B cell (primary cell): Measurements from ENCODE around the gene GIGYF2. TPM values are rescaled to one million over a fixed set of nuclear protein-coding genes. Genes with fewer than 3 reads are reported as not detected.
"Not testable (repeated sequence)": the region's sequence is repeated elsewhere in the genome, so short reads cannot be mapped to it uniquely, and the experiment has no call there.

Source experiments
- ATAC-seq: fragments of 200-7000 bp; cut with Tn5 transposase; one replicate; pipeline ENCODE4 v1.10.0; 2021; ENCODE audit warnings: low read depth, mild to moderate bottlenecking, moderate number of reproducible peaks, moderate library complexity
- CTCF ChIA-PET: fragments of 350-600 bp; sonication (Branson Sonifier 250); formaldehyde crosslinking; loops from one replicate; lab custom pipeline; 2021; ENCODE audit warnings: antibody characterized with exemption, inconsistent platforms; lab: Charles Lee
- POLR2A ChIA-PET: fragments of 350-600 bp; sonication (Branson Sonifier 250); formaldehyde crosslinking; loops from one replicate; lab custom pipeline; 2021; ENCODE audit warnings: antibody characterized with exemption; lab: Charles Lee
- DNase-seq: peaks from one replicate; pipeline ENCODE4 v3.0.0; 2013
- H2AFZ ChIP-seq: 2 replicates; pipeline ENCODE4 v1.6.1; 2012; ENCODE audit warnings: mild to moderate bottlenecking, low read depth, low read length; ENCODE audit not compliant: insufficient read depth, poor library complexity, severe bottlenecking
- H3K27ac ChIP-seq, 2 donors: 1 replicate in 1 of 2; 2 replicates in 1 of 2; pipeline ENCODE4 v1.5.1; 2012 to 2013; ENCODE audit warnings: low read length in 2 of 2, mild to moderate bottlenecking in 2 of 2, moderate library complexity in 1 of 2
- H3K27me3 ChIP-seq, 4 experiments: fragments of 200-600 bp in 1 of 4; sonication (generic) in 1 of 4; replicated peaks in 1 of 4; 1 replicate in 2 of 4; 2 replicates in 2 of 4; pipeline versions ENCODE4 v1.6.1 to v1.7.0; 2013 to 2016; ENCODE audit warnings: low read length in 3 of 4, mild to moderate bottlenecking in 2 of 4, mixed read lengths in 1 of 4, moderate library complexity in 1 of 4; ENCODE audit not compliant: insufficient read depth in 4 of 4, control insufficient read depth in 3 of 4; ENCODE audit errors: control extremely low read depth in 1 of 4
- H3K36me3 ChIP-seq, 2 experiments: replicated peaks in 1 of 2; 1 replicate in 1 of 2; 2 replicates in 1 of 2; pipeline versions ENCODE4 v1.6.1 to v1.7.1; 2013; ENCODE audit warnings: low read length in 1 of 2; ENCODE audit not compliant: insufficient read depth in 2 of 2, control insufficient read depth in 1 of 2; ENCODE audit errors: control extremely low read depth in 1 of 2, extremely low read depth in 1 of 2
- H3K4me1 ChIP-seq, 2 donors: fragments of 200-600 bp in 1 of 2; sonication (generic) in 1 of 2; 1 replicate in 1 of 2; 2 replicates in 1 of 2; pipeline versions ENCODE4 v1.5.1 to v1.6.1; 2013 to 2017; ENCODE audit warnings: low read length in 2 of 2; ENCODE audit not compliant: control insufficient read depth in 2 of 2, insufficient read depth in 2 of 2
- H3K4me2 ChIP-seq: replicated peaks from 2 replicates; pipeline ENCODE3; 2012; ENCODE audit warnings: mild to moderate bottlenecking, low read depth, low read length; ENCODE audit not compliant: poor library complexity, severe bottlenecking
- H3K4me3 ChIP-seq, 5 experiments: fragments of 200-600 bp in 1 of 5; sonication (generic) in 1 of 5; 1 replicate in 3 of 5; 2 replicates in 2 of 5; pipeline versions ENCODE4 v1.5.1 to v1.7.0; 2011 to 2016; ENCODE audit warnings: low read length in 4 of 5, mild to moderate bottlenecking in 4 of 5, low read depth in 2 of 5, control low read depth in 1 of 5, moderate library complexity in 1 of 5; ENCODE audit not compliant: insufficient read depth in 1 of 5; ENCODE audit errors: control extremely low read depth in 1 of 5, extremely low read depth in 1 of 5
- H3K79me2 ChIP-seq: fragments of 200-600 bp; sonication (generic); one replicate; pipeline ENCODE4 v1.6.0; 2016; ENCODE audit warnings: low read length; ENCODE audit not compliant: control insufficient read depth, insufficient read depth
- H3K9ac ChIP-seq: fragments of 200-600 bp; sonication (generic); 2 replicates; pipeline ENCODE4 v1.6.1; 2017; ENCODE audit warnings: mild to moderate bottlenecking, low read length, moderate library complexity
- H3K9me3 ChIP-seq, 3 donors: one replicate each; pipeline versions ENCODE4 v1.6.1 to v1.7.1; 2013; ENCODE audit warnings: low read length in 2 of 3; ENCODE audit not compliant: control insufficient read depth in 2 of 3, insufficient read depth in 1 of 3; ENCODE audit errors: control extremely low read depth in 1 of 3
- H4K20me1 ChIP-seq: 2 replicates; pipeline ENCODE4 v1.6.0; 2012; ENCODE audit warnings: mild to moderate bottlenecking, low read length; ENCODE audit not compliant: insufficient read depth, control insufficient read depth, poor library complexity, severe bottlenecking
- H3K27ac Mint-ChIP-seq: one replicate; pipeline ENCODE4 v1.8.0; 2021; ENCODE audit warnings: mixed read lengths
- H3K27me3 Mint-ChIP-seq: one replicate; pipeline ENCODE4 v1.8.0; 2021; ENCODE audit warnings: mixed read lengths
- H3K4me1 Mint-ChIP-seq: one replicate; pipeline ENCODE4 v1.8.0; 2021; ENCODE audit warnings: mixed read lengths
- H3K4me3 Mint-ChIP-seq: one replicate; pipeline ENCODE4 v1.8.0; 2021; ENCODE audit warnings: mixed read lengths
- H3K9me3 Mint-ChIP-seq: one replicate; pipeline ENCODE4 v1.8.0; 2022; ENCODE audit warnings: mixed read lengths; ENCODE audit not compliant: insufficient read depth
- EZH2 ChIP-seq: IDR thresholded peaks from 2 replicates; pipeline ENCODE4 v1.6.1; 2012; ENCODE audit warnings: borderline replicate concordance, low read depth, mild to moderate bottlenecking, moderate library complexity, low read length; ENCODE audit not compliant: insufficient read depth, poor library complexity, severe bottlenecking
- WGBS: methylation state at CpG from one replicate; pipeline ENCODE4 v1.1.5; 2013; ENCODE audit warnings: missing lambda C conversion rate; ENCODE audit not compliant: insufficient coverage; 5-methylcytosine and 5-hydroxymethylcytosine counted together
- intact Hi-C: fragments of 100-400 bp; cut with micrococcal nuclease; formaldehyde crosslinking; loops from one replicate; pipeline ENCODE4 v1.10.0; 2022
- polyA plus RNA-seq: library from polyadenylated mRNA; depleted of rRNA; stranded (reverse); fragments of >200 nt; gene quantifications from 2 replicates; pipeline ENCODE4 v1.2.3, GENCODE V29; 2012
- total RNA-seq, 2 donors: library from RNA; stranded (reverse); fragments of 120-200 nt in 1 of 2; gene quantifications; 1 replicate in 1 of 2; 2 replicates in 1 of 2; pipeline versions ENCODE4 v1.2.3 to v1.2.4, GENCODE V29; 2013 to 2022
- TF ChIP-seq, protein P1 (sequence below): fragments of 200-600 bp; IDR thresholded peaks from one replicate; pipeline ENCODE4 v1.8.0; 2022; ENCODE audit warnings: antibody characterized with exemption, mild to moderate bottlenecking

The GIGYF2 gene
- total and polyA plus RNA-seq, 2 donors (not counting 1 experiment from before 2014, with no cell fraction given): 7.2 to 108 TPM

DNA sequence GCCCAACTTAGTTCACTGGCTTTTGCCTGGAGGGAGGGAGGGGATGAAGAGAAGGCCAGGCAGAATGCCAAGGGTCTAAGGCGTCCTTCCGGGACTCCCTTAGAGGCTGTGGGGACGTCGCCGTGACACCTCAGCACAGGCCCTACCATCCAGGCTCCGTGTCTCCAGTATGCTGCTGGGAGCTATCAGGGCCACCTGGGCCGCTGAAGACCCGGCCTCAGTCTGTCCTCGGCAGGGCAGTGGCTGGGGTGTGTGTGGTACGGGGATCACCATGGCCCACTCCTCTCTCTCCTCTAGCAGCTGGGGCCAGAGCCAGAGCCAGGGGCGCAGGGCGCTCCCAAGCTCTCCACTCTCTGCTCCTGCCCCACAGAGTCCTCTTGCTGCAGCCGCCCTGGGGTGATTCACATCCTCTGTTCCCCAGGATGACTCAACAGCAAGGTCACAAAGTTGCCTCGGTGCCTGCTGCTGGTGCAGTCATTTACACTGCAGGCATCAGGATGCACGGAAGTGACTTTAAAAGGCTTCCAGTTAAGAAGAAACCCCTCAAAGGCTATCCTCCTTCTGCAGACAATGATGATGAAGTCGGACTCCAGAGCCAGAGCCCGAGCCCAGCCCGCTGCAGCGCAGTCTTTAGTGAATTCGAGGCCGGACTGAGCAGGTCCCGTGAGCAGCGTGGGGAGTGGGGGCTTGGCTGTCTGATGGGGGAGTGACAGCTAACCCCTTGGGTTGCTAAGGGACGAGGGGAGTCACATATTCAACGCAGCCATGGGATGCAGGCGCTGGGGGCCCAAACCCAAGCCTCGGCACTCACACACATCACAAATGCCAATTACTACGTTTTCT is 204.8 kb downstream of the GIGYF2 start:
- Mint-ChIP-seq H3K4me1 (no peaks in the 10 kb centered on the region), H3K4me3 (no peak overlapping the region), H3K9me3 (no peaks in the 10 kb centered on the region), H3K27me3 (no peaks in the 10 kb centered on the region), H3K27ac (no peak overlapping the region)
- no peak overlapping the region for H3K27ac ChIP-seq
- H4K20me1 ChIP-seq: no peaks in the 10 kb centered on the region
- H3K9ac ChIP-seq: no peak overlapping the region
- H3K9me3 ChIP-seq: peaks cover 0 to 10% (median 0%) of the 10 kb centered on the region in 3 donors
- H3K27me3 ChIP-seq: peaks cover 0 to 4% (median 0%) of the 10 kb centered on the region in 4 experiments
- intact Hi-C loops: no loop called here
- TF ChIP-seq, protein P1, sequence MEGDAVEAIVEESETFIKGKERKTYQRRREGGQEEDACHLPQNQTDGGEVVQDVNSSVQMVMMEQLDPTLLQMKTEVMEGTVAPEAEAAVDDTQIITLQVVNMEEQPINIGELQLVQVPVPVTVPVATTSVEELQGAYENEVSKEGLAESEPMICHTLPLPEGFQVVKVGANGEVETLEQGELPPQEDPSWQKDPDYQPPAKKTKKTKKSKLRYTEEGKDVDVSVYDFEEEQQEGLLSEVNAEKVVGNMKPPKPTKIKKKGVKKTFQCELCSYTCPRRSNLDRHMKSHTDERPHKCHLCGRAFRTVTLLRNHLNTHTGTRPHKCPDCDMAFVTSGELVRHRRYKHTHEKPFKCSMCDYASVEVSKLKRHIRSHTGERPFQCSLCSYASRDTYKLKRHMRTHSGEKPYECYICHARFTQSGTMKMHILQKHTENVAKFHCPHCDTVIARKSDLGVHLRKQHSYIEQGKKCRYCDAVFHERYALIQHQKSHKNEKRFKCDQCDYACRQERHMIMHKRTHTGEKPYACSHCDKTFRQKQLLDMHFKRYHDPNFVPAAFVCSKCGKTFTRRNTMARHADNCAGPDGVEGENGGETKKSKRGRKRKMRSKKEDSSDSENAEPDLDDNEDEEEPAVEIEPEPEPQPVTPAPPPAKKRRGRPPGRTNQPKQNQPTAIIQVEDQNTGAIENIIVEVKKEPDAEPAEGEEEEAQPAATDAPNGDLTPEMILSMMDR: no peak
- TF ChIP-seq EZH2: no peak
- no peaks in the 10 kb centered on the region for H3K4me1 ChIP-seq
- 90% methylated on average over 20 of the region's 28 CpGs for WGBS
- H3K4me3 ChIP-seq: no peak overlapping the region
- CTCF ChIA-PET: no interaction called here
- POLR2A ChIA-PET: no interaction called here
- H2AFZ ChIP-seq: no peak overlapping the region
- no peaks in the 10 kb centered on the region for H3K79me2 ChIP-seq
- H3K4me2 ChIP-seq: no peak overlapping the region
- DNase-seq (no peak), ATAC-seq (no peak)
- no peaks in the 10 kb centered on the region for H3K36me3 ChIP-seq

DNA sequence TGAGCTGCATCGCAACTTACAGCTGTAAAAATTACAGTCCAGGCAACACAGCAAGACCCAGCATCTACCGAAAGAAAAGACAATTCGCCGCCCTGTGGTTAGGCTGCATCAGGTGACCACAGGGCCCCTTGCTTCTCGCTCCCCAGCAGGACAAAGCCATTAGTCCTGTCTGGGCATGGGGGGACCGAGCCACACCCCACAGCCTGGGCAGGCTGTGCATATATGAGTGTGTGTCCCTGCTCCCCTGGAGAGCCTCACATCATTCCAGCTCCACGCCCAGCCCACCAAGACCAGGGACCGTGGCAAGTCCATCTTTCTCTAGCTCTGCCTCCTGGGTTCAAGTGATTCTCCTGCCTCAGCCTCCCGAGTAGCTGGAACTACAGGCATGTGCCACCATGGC is 206.9 kb downstream of the GIGYF2 start:
- Histone ChIP-seq H3K79me2 (no peaks in the 10 kb centered on the region), H4K20me1 (no peaks in the 10 kb centered on the region), H3K4me2 (no peak overlapping the region), H3K9me3 (peaks cover 0 to 10% (median 0%) of the 10 kb centered on the region in 3 donors), H3K27ac (no peak overlapping the region), H2AFZ (no peak overlapping the region), H3K9ac (no peak overlapping the region), H3K4me3 (no peak overlapping the region), H3K27me3 (peaks cover 0 to 4% (median 0%) of the 10 kb centered on the region in 4 experiments), H3K36me3 (no peaks in the 10 kb centered on the region), H3K4me1 (no peaks in the 10 kb centered on the region)
- no peak overlapping the region for H3K4me3 Mint-ChIP-seq
- no peak for DNase-seq
- CTCF ChIA-PET: no interaction called here
- WGBS: 88% methylated on average over 8 of the region's 9 CpGs
- H3K4me1 Mint-ChIP-seq: no peaks in the 10 kb centered on the region
- intact Hi-C loops: no loop called here
- ATAC-seq: no peak
- H3K27me3 Mint-ChIP-seq: no peaks in the 10 kb centered on the region
- no peaks in the 10 kb centered on the region for H3K9me3 Mint-ChIP-seq
- no peak overlapping the region for H3K27ac Mint-ChIP-seq
- POLR2A ChIA-PET: no interaction called here
- TF ChIP-seq EZH2: no peak

DNA sequence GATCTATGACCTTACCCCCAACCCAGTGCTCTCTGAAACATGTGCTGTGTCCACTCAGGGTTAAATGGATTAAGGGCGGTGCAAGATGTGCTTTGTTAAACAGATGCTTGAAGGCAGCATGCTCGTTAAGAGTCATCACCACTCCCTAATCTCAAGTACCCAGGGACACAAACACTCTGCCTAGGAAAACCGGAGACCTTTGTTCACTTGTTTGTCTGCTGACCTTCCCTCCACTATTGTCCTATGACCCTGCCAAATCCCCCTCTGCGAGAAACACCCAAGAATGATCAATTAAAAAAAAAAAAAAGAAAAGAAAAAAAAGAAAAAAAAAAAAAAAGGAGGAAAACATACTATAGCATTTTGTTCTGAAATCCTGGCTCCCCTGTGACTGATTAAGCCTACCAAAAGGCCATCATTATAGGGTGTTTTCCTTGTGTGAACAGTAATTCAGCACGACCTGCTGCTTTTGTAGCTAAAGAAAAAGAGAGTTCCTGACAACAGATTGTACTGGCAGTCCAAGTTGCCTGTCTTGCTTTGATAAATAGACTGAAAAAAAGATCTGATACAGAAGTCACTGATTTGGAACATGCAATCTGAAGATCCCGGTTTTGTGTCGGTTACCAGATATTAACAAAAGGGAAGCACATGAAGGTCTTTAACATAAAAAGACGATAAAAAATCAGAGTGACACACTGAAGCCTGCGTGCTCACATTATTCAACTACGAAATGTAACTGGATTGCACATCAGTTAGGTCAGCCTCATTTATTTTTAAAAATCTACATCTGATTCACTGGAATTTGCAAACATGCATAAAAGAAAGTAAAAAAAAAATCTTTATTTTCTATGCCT is 210.0 kb downstream of the GIGYF2 start:
- DNase-seq, H3K27ac ChIP-seq, POLR2A ChIA-PET, H2AFZ ChIP-seq, H3K36me3 ChIP-seq, H3K4me1 Mint-ChIP-seq, H3K79me2 ChIP-seq, H3K4me3 ChIP-seq, H3K27ac Mint-ChIP-seq, H4K20me1 ChIP-seq, CTCF ChIA-PET, H3K9me3 ChIP-seq, H3K27me3 ChIP-seq, intact Hi-C loops, H3K9ac ChIP-seq, H3K4me1 ChIP-seq, H3K4me3 Mint-ChIP-seq, ATAC-seq, H3K4me2 ChIP-seq: not testable (repeated sequence)
- Mint-ChIP-seq H3K27me3 (peaks cover 20% of the 10 kb centered on the region), H3K9me3 (peaks cover 10% of the 10 kb centered on the region)
- WGBS: 88% methylated on average over 3 of the region's 10 CpGs
